ENCODE measurements around the gene ZC3H6.

Gene ZC3H6

GRCh38 chr2:112275311-112275886, at the start of gene ZC3H6:
ZC3H6 (plus strand) TSS chr2:112275597; CDS start chr2:112275995, 398 bp downstream.
- DNase-seq, result peak; percentile 99

- DNase-seq, result peak; percentile 55
These were observed 46.0 kb upstream of the ZC3H6 start for GRCh38 chr2:112229348-112229747.

- no peak for DNase-seq
These were observed 45.0 kb upstream of the ZC3H6 start for GRCh38 chr2:112230371-112230770.

GRCh38 chr2:112239862-112240261, 35.5 kb upstream of the ZC3H6 start:
- no peak for DNase-seq

GRCh38 chr2:112242384-112242783, 33.0 kb upstream of the ZC3H6 start:
- DNase-seq, result no peak

GRCh38 chr2:112243233-112243632, 32.2 kb upstream of the ZC3H6 start:
- no peak for DNase-seq

GRCh38 chr2:112244854-112245253, 30.5 kb upstream of the ZC3H6 start:
- DNase-seq, result no peak

- no peak for DNase-seq
These were observed 24.1 kb upstream of the ZC3H6 start for GRCh38 chr2:112251271-112251670.

- no peak for DNase-seq
These were observed 22.1 kb upstream of the ZC3H6 start for GRCh38 chr2:112253261-112253815.

- DNase-seq, result peak; percentile 94
These were observed 20.7 kb upstream of the ZC3H6 start, which contains the start of gene ZC3H8 for GRCh38 chr2:112254466-112255240. ZC3H8 (minus strand) TSS chr2:112255042; CDS start chr2:112254981, 61 bp downstream.

- no peak for DNase-seq
These were observed 19.5 kb upstream of the ZC3H6 start for GRCh38 chr2:112255875-112256274.

GRCh38 chr2:112256654-112257053, 18.7 kb upstream of the ZC3H6 start:
- no peak for DNase-seq

- DNase-seq, result no peak
These were observed 17.8 kb upstream of the ZC3H6 start for GRCh38 chr2:112257575-112257974.

- peak; percentile 68 for DNase-seq
These were observed 15.7 kb upstream of the ZC3H6 start for GRCh38 chr2:112259509-112260294.

GRCh38 chr2:112260295-112260625, 15.1 kb upstream of the ZC3H6 start:
- no peak for DNase-seq

- no peak for DNase-seq
These were observed 12.5 kb upstream of the ZC3H6 start for GRCh38 chr2:112262876-112263275.

GRCh38 chr2:112268547-112268946, 6.8 kb upstream of the ZC3H6 start:
- no peak for DNase-seq

- DNase-seq, result no peak
These were observed 2.7 kb upstream of the ZC3H6 start for GRCh38 chr2:112272669-112273068.

GRCh38 chr2:112273349-112273748, 2.0 kb upstream of the ZC3H6 start:
- DNase-seq, result no peak

GRCh38 chr2:112275887-112276773, 733 bp downstream of the ZC3H6 start:
- peak; percentile 78 for DNase-seq

- DNase-seq, result no peak
These were observed 1.6 kb downstream of the ZC3H6 start for GRCh38 chr2:112276954-112277353.

- DNase-seq, result no peak
These were observed 2.3 kb downstream of the ZC3H6 start for GRCh38 chr2:112277596-112278220.
